Liver (tissue), 9 donors: Measurements from ENCODE around the gene ZNF134. TPM values are rescaled to one million over a fixed set of nuclear protein-coding genes. Genes with fewer than 3 reads are reported as not detected.
A peak's percentile ranks its signal among the peaks of the same experiment; 100 is the strongest.

Source experiments
- DNase-seq: peaks from one replicate; pipeline ENCODE4 v3.0.0-alpha.2; 2017; ENCODE audit warnings: low spot score
- H3K27ac ChIP-seq, 2 donors: one replicate each; pipeline ENCODE4 v1.7.0; 2013; ENCODE audit warnings: inconsistent platforms in 2 of 2, low read length in 2 of 2, control low read depth in 1 of 2, low read depth in 1 of 2, mild to moderate bottlenecking in 1 of 2
- H3K27me3 ChIP-seq, 4 donors: one replicate each; pipeline versions ENCODE4 v1.6.1 to v1.7.0; 2013; ENCODE audit warnings: low read length in 3 of 4, inconsistent platforms in 1 of 4, mild to moderate bottlenecking in 1 of 4, moderate library complexity in 1 of 4; ENCODE audit not compliant: control insufficient read depth in 4 of 4, insufficient read depth in 4 of 4
- H3K36me3 ChIP-seq, 4 donors: one replicate each; pipeline versions ENCODE4 v1.6.1 to v1.7.0; 2013; ENCODE audit warnings: low read length in 3 of 4, mild to moderate bottlenecking in 3 of 4, low read depth in 1 of 4, moderate library complexity in 1 of 4; ENCODE audit not compliant: control insufficient read depth in 4 of 4, insufficient read depth in 3 of 4
- H3K4me1 ChIP-seq, 4 donors: one replicate each; pipeline versions ENCODE4 v1.6.1 to v1.7.0; 2013; ENCODE audit warnings: low read length in 3 of 4, mild to moderate bottlenecking in 3 of 4, moderate library complexity in 1 of 4; ENCODE audit not compliant: control insufficient read depth in 4 of 4, insufficient read depth in 4 of 4
- H3K4me3 ChIP-seq, 3 donors: one replicate each; pipeline versions ENCODE4 v1.6.1 to v1.7.0; 2013; ENCODE audit warnings: low read length in 3 of 3, control low read depth in 1 of 3, low read depth in 1 of 3, mild to moderate bottlenecking in 1 of 3
- H3K9ac ChIP-seq, 2 donors: one replicate each; pipeline ENCODE4 v1.7.0; 2013; ENCODE audit warnings: low read length in 2 of 2, mild to moderate bottlenecking in 2 of 2, moderate library complexity in 2 of 2, control low read depth in 1 of 2, low read depth in 1 of 2
- H3K9me3 ChIP-seq, 4 donors: one replicate each; pipeline versions ENCODE4 v1.6.1 to v1.7.0; 2013; ENCODE audit warnings: low read length in 3 of 4; ENCODE audit not compliant: control insufficient read depth in 4 of 4
- EGR1 ChIP-seq, 2 donors: IDR thresholded peaks; 2 replicates each; pipeline ENCODE4 v1.6.1; 2016 to 2018; ENCODE audit warnings: antibody characterized with exemption in 2 of 2, low read depth in 2 of 2
- FOXA2 ChIP-seq: IDR thresholded peaks from 2 replicates; pipeline ENCODE4 v1.6.1; 2016; ENCODE audit warnings: antibody characterized with exemption
- GABPA ChIP-seq, 2 donors: IDR thresholded peaks in 1 of 2; conservative IDR thresholded peaks in 1 of 2; 2 replicates each; pipeline ENCODE4 v1.6.1; 2016; ENCODE audit warnings: antibody characterized with exemption in 2 of 2, mild to moderate bottlenecking in 1 of 2, moderate library complexity in 1 of 2
- HNF4A ChIP-seq, 2 donors: conservative IDR thresholded peaks; 2 replicates each; pipeline ENCODE4 v1.6.1; 2016; ENCODE audit warnings: antibody characterized with exemption in 2 of 2, mild to moderate bottlenecking in 2 of 2
- HNF4G ChIP-seq: IDR thresholded peaks from 2 replicates; pipeline ENCODE4 v1.6.1; 2016; ENCODE audit warnings: antibody characterized with exemption
- JUND ChIP-seq, 2 donors: IDR thresholded peaks; 2 replicates each; pipeline ENCODE4 v1.6.1; 2016; ENCODE audit warnings: antibody characterized with exemption in 2 of 2
- NR2F2 ChIP-seq: IDR thresholded peaks from 2 replicates; pipeline ENCODE4 v1.6.1; 2016; ENCODE audit warnings: antibody characterized with exemption
- RAD21 ChIP-seq, 2 donors: IDR thresholded peaks; 2 replicates each; pipeline ENCODE4 v1.6.1; 2016; ENCODE audit warnings: antibody characterized with exemption in 2 of 2, mild to moderate bottlenecking in 2 of 2
- RXRA ChIP-seq, 2 donors: IDR thresholded peaks; 2 replicates each; pipeline ENCODE4 v1.6.1; 2017 to 2018; ENCODE audit warnings: antibody characterized with exemption in 2 of 2, mild to moderate bottlenecking in 1 of 2
- SP1 ChIP-seq: IDR thresholded peaks from 2 replicates; pipeline ENCODE4 v1.6.1; 2018; ENCODE audit warnings: antibody characterized with exemption, mild to moderate bottlenecking
- TAF1 ChIP-seq: conservative IDR thresholded peaks from 2 replicates; pipeline ENCODE4 v1.6.1; 2016; ENCODE audit warnings: antibody characterized with exemption, mild to moderate bottlenecking
- YY1 ChIP-seq: IDR thresholded peaks from 2 replicates; pipeline ENCODE4 v1.6.1; 2016; ENCODE audit warnings: antibody characterized with exemption, mild to moderate bottlenecking
- WGBS: extraction: QIAGEN DNeasy Blood & Tissue Kit; methylation state at CpG from one replicate; pipeline ENCODE4 v1.1.7; 2013; 5-methylcytosine and 5-hydroxymethylcytosine counted together
- polyA plus RNA-seq, 2 donors: library from polyadenylated mRNA; stranded (reverse) in 1 of 2; unstranded in 1 of 2; fragments of 200-250 nt in 1 of 2; fragments of >200 nt in 1 of 2; fragmentation: Nextera tagmentation in 1 of 2; extraction: Ambion mirVana in 1 of 2; gene quantifications; one replicate each; pipeline versions ENCODE4 v1.2.1 to v1.2.3, GENCODE V29; 2013 to 2015
- total RNA-seq, 2 donors: library from RNA; depleted of rRNA; stranded (reverse); fragments of >200 nt; gene quantifications; one replicate each; pipeline ENCODE4 v1.2.3, GENCODE V29; 2014
- TF ChIP-seq, protein P1 (sequence below): fragments of 150-350 bp; IDR thresholded peaks from 2 replicates; pipeline ENCODE4 v1.5.1; 2017; ENCODE audit warnings: improper control_type of control experiment, low read depth, low read length; ENCODE audit not compliant: missing input control
- TF ChIP-seq, protein P2 (sequence below): IDR thresholded peaks from 2 replicates; pipeline ENCODE4 v1.6.1; 2016; ENCODE audit warnings: antibody characterized with exemption
- TF ChIP-seq, protein P3 (sequence below): IDR thresholded peaks from 2 replicates; pipeline ENCODE4 v1.6.1; 2016; ENCODE audit warnings: antibody characterized with exemption
- TF ChIP-seq, protein P4 (sequence below): IDR thresholded peaks from 2 replicates; pipeline ENCODE4 v1.6.1; 2016; ENCODE audit warnings: antibody characterized with exemption, mild to moderate bottlenecking
- TF ChIP-seq, protein P5 (sequence below): IDR thresholded peaks from 2 replicates; pipeline ENCODE4 v1.6.1; 2016; ENCODE audit warnings: antibody characterized with exemption
- donor health status: healthy.
- donor health status: healthy.
- donor health status: healthy.
- donor health status: healthy.
- donor health status: healthy.

Gene ZNF134
- total and polyA plus RNA-seq, 4 donors, result 1.5 to 12.1 (median 5.4) TPM

DNA sequence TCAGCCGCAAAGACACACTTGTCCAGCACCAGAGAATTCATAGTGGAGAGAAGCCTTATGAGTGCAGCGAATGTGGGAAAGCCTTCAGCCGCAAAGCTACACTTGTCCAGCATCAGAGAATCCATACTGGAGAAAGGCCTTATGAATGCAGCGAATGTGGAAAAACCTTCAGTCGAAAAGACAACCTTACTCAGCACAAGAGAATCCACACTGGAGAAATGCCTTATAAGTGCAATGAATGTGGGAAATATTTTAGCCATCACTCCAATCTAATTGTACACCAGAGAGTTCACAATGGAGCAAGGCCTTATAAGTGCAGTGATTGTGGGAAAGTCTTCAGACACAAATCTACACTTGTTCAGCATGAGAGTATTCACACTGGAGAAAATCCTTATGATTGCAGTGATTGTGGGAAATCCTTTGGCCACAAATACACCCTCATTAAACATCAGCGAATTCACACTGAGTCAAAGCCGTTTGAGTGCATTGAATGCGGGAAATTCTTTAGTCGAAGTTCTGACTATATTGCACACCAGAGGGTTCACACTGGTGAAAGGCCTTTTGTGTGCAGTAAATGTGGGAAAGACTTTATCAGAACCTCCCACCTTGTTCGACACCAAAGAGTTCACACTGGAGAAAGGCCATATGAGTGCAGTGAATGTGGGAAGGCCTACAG, 6.8 kb downstream of the ZNF134 start:
- 98% methylated on average over 10 of the region's 10 CpGs for WGBS
- Histone ChIP-seq H3K9ac (no peak overlapping the region), H3K4me1 (no peaks in the 10 kb centered on the region), H3K36me3 (peaks cover 8 to 83% (median 80%) of the 10 kb centered on the region in 4 donors), H3K4me3 (peak overlapping the region in 2 of 3 donors; percentile 70 to 98), H3K9me3 (peaks cover 68 to 98% (median 87%) of the 10 kb centered on the region in 4 donors), H3K27me3 (no peaks in the 10 kb centered on the region), H3K27ac (no peak overlapping the region)
- peak; percentile 26 for DNase-seq
- TF ChIP-seq TAF1 (no peak), FOXA2 (no peak), JUND (IDR thresholded peaks at IDR 0.05) (no peak)
- TF ChIP-seq, protein P1, sequence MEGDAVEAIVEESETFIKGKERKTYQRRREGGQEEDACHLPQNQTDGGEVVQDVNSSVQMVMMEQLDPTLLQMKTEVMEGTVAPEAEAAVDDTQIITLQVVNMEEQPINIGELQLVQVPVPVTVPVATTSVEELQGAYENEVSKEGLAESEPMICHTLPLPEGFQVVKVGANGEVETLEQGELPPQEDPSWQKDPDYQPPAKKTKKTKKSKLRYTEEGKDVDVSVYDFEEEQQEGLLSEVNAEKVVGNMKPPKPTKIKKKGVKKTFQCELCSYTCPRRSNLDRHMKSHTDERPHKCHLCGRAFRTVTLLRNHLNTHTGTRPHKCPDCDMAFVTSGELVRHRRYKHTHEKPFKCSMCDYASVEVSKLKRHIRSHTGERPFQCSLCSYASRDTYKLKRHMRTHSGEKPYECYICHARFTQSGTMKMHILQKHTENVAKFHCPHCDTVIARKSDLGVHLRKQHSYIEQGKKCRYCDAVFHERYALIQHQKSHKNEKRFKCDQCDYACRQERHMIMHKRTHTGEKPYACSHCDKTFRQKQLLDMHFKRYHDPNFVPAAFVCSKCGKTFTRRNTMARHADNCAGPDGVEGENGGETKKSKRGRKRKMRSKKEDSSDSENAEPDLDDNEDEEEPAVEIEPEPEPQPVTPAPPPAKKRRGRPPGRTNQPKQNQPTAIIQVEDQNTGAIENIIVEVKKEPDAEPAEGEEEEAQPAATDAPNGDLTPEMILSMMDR, result no peak
- TF ChIP-seq, protein P2, sequence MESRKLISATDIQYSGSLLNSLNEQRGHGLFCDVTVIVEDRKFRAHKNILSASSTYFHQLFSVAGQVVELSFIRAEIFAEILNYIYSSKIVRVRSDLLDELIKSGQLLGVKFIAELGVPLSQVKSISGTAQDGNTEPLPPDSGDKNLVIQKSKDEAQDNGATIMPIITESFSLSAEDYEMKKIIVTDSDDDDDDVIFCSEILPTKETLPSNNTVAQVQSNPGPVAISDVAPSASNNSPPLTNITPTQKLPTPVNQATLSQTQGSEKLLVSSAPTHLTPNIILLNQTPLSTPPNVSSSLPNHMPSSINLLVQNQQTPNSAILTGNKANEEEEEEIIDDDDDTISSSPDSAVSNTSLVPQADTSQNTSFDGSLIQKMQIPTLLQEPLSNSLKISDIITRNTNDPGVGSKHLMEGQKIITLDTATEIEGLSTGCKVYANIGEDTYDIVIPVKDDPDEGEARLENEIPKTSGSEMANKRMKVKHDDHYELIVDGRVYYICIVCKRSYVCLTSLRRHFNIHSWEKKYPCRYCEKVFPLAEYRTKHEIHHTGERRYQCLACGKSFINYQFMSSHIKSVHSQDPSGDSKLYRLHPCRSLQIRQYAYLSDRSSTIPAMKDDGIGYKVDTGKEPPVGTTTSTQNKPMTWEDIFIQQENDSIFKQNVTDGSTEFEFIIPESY, result no peak
- TF ChIP-seq, protein P3, sequence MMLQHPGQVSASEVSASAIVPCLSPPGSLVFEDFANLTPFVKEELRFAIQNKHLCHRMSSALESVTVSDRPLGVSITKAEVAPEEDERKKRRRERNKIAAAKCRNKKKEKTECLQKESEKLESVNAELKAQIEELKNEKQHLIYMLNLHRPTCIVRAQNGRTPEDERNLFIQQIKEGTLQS, result no peak

DNA sequence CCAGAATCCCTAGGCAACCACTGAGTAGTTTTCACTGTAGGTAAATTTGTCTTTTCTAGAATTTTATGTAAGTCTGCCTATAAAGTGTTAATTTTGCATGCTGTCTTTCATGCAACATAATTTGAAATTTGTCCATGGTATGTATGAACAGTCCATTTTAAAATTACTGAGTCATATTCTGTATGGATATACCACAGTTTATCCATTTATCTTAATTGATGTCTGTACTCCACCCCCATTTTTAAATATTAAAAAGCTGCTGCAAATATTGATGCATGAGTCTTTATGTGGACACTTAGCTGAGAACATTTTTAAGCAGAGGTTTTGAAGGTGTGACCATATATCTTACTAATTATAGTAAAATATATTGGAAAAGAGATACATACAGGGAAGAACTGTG, 9.0 kb downstream of the ZNF134 start:
- no peak for TF ChIP-seq TAF1
- Histone ChIP-seq H3K36me3 (peaks cover 6 to 61% (median 57%) of the 10 kb centered on the region in 4 donors), H3K27ac (no peak overlapping the region), H3K4me1 (no peaks in the 10 kb centered on the region), H3K9me3 (peaks cover 59 to 88% (median 70%) of the 10 kb centered on the region in 4 donors), H3K4me3 (peak overlapping the region in 1 of 3 donors; percentile 47), H3K9ac (no peak overlapping the region), H3K27me3 (no peaks in the 10 kb centered on the region)
- DNase-seq, result no peak

DNA sequence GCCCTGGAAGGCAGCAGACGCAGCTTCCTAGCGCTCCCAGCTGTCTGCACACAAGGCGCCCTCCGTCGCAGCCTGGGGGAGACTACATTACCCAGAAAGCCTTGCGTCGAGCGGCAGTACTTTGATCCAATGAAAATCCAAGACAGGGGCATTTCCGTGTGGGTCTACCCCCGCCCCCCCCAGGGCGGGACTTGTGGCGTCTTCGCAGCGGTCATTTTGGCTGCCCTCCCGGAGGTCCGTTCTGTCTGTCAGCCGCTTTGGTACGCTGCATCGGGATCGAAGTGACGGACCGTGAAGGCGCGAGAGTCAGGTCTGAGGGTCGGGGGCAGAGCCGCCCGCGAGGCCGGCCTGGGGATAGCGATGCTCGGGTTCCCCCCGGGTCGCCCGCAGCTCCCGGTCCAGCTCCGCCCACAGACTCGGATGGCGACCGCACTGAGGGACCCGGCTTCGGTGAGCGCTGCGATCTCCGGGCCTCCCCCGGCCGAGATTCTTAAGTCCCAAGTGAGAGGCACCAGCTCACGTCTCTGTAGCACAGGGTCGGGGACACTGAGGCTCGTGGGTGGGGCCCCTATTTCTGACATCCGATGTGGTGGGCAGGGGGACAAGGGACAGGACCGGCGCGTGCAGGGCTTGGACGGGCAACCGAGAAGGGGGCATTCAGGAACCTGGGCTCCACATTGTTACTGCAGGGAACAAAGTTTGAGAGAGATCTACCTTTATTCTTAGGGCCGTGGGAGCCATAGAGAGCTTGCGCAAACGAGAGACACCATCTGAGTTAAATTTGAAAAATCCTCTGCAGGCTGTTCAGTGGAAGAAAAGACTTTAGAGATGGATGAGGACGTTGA, 19.2 kb downstream of the ZNF134 start, which contains the start of gene ZNF211:
Gene ZNF211 (plus strand): TSS at position 182 of the 845 bp plus-strand sequence. CDS start 179 bp downstream, at position 361.
- DNase-seq, result peak; percentile 97
- Histone ChIP-seq H3K9me3 (peaks cover 7 to 45% (median 26%) of the 10 kb centered on the region in 4 donors), H3K27me3 (no peaks in the 10 kb centered on the region), H3K4me3 (peak within 1 kb of the TSS; percentile 69 to 95 (median 87)), H3K27ac (peak within 1 kb of the TSS in 1 of 2 donors; percentile 44), H3K36me3 (peaks cover 3 to 35% (median 24%) of the 10 kb centered on the region in 4 donors), H3K4me1 (peaks cover 4 to 10% (median 8%) of the 10 kb centered on the region in 4 donors), H3K9ac (peak within 1 kb of the TSS; percentile 6 to 55)
- 2% methylated on average over 59 of the region's 59 CpGs for WGBS
- TF ChIP-seq SP1 (peak; percentile 68), RAD21 (IDR thresholded peaks at IDR 0.05) (peak; percentile 18 to 39), HNF4G (no peak), NR2F2 (peak; percentile 21), JUND (IDR thresholded peaks at IDR 0.05) (no peak), EGR1 (IDR thresholded peaks at IDR 0.05; ENCODE audit: low read depth in 2 of 2) (no peak), FOXA2 (no peak), HNF4A (conservative IDR thresholded peaks at IDR 0.05) (peak in 1 of 2 donors; percentile 17), TAF1 (no peak), GABPA (IDR thresholded peaks at IDR 0.05 in 1 of 2, conservative IDR thresholded peaks at IDR 0.05 in 1 of 2) (peak; percentile 63 to 92), YY1 (peak; percentile 88), RXRA (IDR thresholded peaks at IDR 0.05) (no peak)
- TF ChIP-seq, protein P4, sequence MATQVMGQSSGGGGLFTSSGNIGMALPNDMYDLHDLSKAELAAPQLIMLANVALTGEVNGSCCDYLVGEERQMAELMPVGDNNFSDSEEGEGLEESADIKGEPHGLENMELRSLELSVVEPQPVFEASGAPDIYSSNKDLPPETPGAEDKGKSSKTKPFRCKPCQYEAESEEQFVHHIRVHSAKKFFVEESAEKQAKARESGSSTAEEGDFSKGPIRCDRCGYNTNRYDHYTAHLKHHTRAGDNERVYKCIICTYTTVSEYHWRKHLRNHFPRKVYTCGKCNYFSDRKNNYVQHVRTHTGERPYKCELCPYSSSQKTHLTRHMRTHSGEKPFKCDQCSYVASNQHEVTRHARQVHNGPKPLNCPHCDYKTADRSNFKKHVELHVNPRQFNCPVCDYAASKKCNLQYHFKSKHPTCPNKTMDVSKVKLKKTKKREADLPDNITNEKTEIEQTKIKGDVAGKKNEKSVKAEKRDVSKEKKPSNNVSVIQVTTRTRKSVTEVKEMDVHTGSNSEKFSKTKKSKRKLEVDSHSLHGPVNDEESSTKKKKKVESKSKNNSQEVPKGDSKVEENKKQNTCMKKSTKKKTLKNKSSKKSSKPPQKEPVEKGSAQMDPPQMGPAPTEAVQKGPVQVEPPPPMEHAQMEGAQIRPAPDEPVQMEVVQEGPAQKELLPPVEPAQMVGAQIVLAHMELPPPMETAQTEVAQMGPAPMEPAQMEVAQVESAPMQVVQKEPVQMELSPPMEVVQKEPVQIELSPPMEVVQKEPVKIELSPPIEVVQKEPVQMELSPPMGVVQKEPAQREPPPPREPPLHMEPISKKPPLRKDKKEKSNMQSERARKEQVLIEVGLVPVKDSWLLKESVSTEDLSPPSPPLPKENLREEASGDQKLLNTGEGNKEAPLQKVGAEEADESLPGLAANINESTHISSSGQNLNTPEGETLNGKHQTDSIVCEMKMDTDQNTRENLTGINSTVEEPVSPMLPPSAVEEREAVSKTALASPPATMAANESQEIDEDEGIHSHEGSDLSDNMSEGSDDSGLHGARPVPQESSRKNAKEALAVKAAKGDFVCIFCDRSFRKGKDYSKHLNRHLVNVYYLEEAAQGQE, result no peak
- TF ChIP-seq, protein P5, sequence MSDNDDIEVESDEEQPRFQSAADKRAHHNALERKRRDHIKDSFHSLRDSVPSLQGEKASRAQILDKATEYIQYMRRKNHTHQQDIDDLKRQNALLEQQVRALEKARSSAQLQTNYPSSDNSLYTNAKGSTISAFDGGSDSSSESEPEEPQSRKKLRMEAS, result peak; percentile 33
